ENCODE measurements around the gene MARK3. TPM values are rescaled to one million over a fixed set of nuclear protein-coding genes. Genes with fewer than 3 reads are reported as not detected.

MARK3 gene
- total and polyA plus RNA-seq, 2 of the 13 experiments (the other 11 are each of a cell fraction or from before 2014, with no cell fraction given) = 47.7 to 56.6 TPM

DNA sequence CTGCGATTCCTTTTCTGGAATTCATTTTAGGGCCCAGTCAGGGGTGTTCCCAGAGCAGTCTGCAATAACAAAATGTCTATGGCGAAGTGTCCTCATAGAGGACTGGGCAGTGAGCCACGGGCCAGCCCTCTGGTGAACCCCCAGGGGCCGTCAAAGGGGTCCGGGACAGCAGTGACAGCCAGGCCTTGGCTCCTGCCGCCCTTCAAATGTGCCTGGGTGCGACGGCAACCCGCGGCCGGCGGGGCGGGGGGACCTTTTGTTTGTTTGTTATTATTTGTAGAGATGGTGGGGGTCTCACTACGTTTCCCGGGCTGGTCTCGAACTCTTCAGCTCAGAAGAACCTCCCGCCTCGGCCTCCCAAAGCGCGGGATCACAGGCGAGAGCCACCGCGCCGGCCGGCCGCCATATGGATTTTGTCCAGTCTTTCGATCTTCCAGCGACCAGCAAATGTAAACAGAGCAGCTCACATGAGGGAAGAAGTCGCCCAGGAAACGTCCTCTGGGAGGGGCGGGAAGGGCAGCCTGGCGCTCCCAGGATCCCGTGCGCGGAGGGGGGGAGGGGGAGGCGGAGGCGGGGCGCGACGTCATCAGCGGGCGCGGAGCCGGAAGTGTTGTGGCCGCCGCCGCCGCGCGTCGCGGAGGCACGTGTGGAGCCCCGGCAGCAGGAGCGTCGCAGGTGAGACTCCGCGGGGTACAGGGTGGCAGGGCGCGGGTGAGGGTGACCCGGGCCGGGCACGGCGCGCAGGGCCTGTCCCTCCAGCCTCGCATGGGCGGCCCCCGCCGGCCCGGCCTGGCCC is 143.6 kb downstream of the MARK3 start, which contains the start of gene TRMT61A (continued):
- TF ChIP-seq ZNF441 (CRISPR knock-in tag; IDR thresholded peaks at IDR 0.05; ENCODE audit: borderline replicate concordance) (peak; percentile 28; the same call in 1 of the 2 replicates), ZNF317 (CRISPR knock-in tag; IDR thresholded peaks at IDR 0.05) (peak; percentile 73), ZNF558 (CRISPR knock-in tag; IDR thresholded peaks at IDR 0.05; ENCODE audit: borderline replicate concordance) (peak; percentile 49; the same call in 1 of the 2 replicates), CREB1 (IDR thresholded peaks at IDR 0.05) (peak; percentile 73), CREB1 (CRISPR knock-in tag; IDR thresholded peaks at IDR 0.05) (peak; percentile 69), ZNF792 (CRISPR knock-in tag; IDR thresholded peaks at IDR 0.05) (no peak), NFIB (CRISPR knock-in tag; IDR thresholded peaks at IDR 0.05; ENCODE audit: borderline replicate concordance) (no peak), PRMT3 (CRISPR knock-in tag; IDR thresholded peaks at IDR 0.05; ENCODE audit: borderline replicate concordance, low read depth) (no peak), ZNF607 (CRISPR knock-in tag; IDR thresholded peaks at IDR 0.05; ENCODE audit: borderline replicate concordance) (peak; percentile 86), ZNF282 (IDR thresholded peaks at IDR 0.05; ENCODE audit: partially characterized antibody) (no peak), ZNF12 (CRISPR knock-in tag; IDR thresholded peaks at IDR 0.05) (no peak), MXD3 (CRISPR knock-in tag; IDR thresholded peaks at IDR 0.05) (peak; percentile 97), ZBTB34 (CRISPR knock-in tag; IDR thresholded peaks at IDR 0.05) (0 out of 2 replicates have a peak, but pooled peaks have one; percentile 31), ZNF775 (CRISPR knock-in tag; IDR thresholded peaks at IDR 0.05; ENCODE audit: borderline replicate concordance) (peak; percentile 67; the same call in 1 of the 2 replicates), ZC3H13 (CRISPR knock-in tag; IDR thresholded peaks at IDR 0.05) (peak; percentile 43; the same call in 1 of the 2 replicates), ZNF431 (CRISPR knock-in tag; IDR thresholded peaks at IDR 0.05; ENCODE audit: borderline replicate concordance, low read depth) (peak; percentile 71; the same call in 1 of the 2 replicates), CBX1 (IDR thresholded peaks at IDR 0.05; ENCODE audit: low read depth) (peak; percentile 35), SMYD3 (CRISPR knock-in tag; IDR thresholded peaks at IDR 0.05) (no peak), CREM (IDR thresholded peaks at IDR 0.05) (peak; percentile 30; the same call in 1 of the 2 replicates), CREM (CRISPR knock-in tag; IDR thresholded peaks at IDR 0.05) (peak; percentile 34; the same call in 1 of the 2 replicates)
- TF ChIP-seq, protein P1, sequence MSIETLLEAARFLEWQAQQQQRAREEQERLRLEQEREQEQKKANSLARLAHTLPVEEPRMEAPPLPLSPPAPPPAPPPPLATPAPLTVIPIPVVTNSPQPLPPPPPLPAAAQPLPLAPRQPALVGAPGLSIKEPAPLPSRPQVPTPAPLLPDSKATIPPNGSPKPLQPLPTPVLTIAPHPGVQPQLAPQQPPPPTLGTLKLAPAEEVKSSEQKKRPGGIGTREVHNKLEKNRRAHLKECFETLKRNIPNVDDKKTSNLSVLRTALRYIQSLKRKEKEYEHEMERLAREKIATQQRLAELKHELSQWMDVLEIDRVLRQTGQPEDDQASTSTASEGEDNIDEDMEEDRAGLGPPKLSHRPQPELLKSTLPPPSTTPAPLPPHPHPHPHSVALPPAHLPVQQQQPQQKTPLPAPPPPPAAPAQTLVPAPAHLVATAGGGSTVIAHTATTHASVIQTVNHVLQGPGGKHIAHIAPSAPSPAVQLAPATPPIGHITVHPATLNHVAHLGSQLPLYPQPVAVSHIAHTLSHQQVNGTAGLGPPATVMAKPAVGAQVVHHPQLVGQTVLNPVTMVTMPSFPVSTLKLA (IDR thresholded peaks at IDR 0.05) = peak; percentile 23; the same call in 1 of the 2 replicates
- TF ChIP-seq, protein P2, sequence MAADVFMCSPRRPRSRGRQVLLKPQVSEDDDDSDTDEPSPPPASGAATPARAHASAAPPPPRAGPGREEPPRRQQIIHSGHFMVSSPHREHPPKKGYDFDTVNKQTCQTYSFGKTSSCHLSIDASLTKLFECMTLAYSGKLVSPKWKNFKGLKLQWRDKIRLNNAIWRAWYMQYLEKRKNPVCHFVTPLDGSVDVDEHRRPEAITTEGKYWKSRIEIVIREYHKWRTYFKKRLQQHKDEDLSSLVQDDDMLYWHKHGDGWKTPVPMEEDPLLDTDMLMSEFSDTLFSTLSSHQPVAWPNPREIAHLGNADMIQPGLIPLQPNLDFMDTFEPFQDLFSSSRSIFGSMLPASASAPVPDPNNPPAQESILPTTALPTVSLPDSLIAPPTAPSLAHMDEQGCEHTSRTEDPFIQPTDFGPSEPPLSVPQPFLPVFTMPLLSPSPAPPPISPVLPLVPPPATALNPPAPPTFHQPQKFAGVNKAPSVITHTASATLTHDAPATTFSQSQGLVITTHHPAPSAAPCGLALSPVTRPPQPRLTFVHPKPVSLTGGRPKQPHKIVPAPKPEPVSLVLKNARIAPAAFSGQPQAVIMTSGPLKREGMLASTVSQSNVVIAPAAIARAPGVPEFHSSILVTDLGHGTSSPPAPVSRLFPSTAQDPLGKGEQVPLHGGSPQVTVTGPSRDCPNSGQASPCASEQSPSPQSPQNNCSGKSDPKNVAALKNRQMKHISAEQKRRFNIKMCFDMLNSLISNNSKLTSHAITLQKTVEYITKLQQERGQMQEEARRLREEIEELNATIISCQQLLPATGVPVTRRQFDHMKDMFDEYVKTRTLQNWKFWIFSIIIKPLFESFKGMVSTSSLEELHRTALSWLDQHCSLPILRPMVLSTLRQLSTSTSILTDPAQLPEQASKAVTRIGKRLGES (CRISPR knock-in tag; IDR thresholded peaks at IDR 0.05; ENCODE audit: borderline replicate concordance) = no peak
- TF ChIP-seq, protein P3, sequence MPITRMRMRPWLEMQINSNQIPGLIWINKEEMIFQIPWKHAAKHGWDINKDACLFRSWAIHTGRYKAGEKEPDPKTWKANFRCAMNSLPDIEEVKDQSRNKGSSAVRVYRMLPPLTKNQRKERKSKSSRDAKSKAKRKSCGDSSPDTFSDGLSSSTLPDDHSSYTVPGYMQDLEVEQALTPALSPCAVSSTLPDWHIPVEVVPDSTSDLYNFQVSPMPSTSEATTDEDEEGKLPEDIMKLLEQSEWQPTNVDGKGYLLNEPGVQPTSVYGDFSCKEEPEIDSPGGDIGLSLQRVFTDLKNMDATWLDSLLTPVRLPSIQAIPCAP (CRISPR knock-in tag; IDR thresholded peaks at IDR 0.05; ENCODE audit: low read depth) = no peak
